ENCODE results near the gene PCP4L1. TPM values are rescaled to one million over a fixed set of nuclear protein-coding genes. Genes with fewer than 3 reads are reported as not detected.

Gene PCP4L1
- total RNA-seq, 1 experiment from 2014 or later = 0.83 TPM

- no peak overlapping the region for H3K14ac ChIP-seq (ENCODE audit: insufficient read depth, low read length)
- H2BK5ac ChIP-seq (ENCODE audit: insufficient read length, low read length) = no peak overlapping the region
- no peaks in the 10 kb centered on the region for H3K9me3 ChIP-seq (ENCODE audit: control insufficient read depth, low read depth, low read length)
- no peak overlapping the region for H3K9ac ChIP-seq (ENCODE audit: extremely low read depth, insufficient read length, low read length)
- H2AFZ ChIP-seq (ENCODE audit: low read length) = peak overlapping the region; percentile 22
- no peak overlapping the region for H3K56ac ChIP-seq (ENCODE audit: insufficient read length, low read depth, low read length)
- H3K4me2 ChIP-seq (ENCODE audit: insufficient read depth, insufficient read length, low read length) = peak overlapping the region; percentile 8
- no peak overlapping the region for H2AK5ac ChIP-seq (ENCODE audit: insufficient read length, low read length)
- H3K27me3 Mint-ChIP-seq (ENCODE audit: low read depth) = no peaks in the 10 kb centered on the region
- no peak overlapping the region for H3K18ac ChIP-seq (ENCODE audit: insufficient read length, low read depth, low read length)
- no peak overlapping the region for H2BK20ac ChIP-seq (ENCODE audit: low read depth, low read length, poor library complexity, severe bottlenecking)
- no peak overlapping the region for H4K91ac ChIP-seq (ENCODE audit: insufficient read length, low read depth, low read length)
- H3K36me3 Mint-ChIP-seq (ENCODE audit: insufficient read depth in 1 of 3, low read depth in 3 of 3) = peaks cover 15 to 20% (median 16%) of the 10 kb centered on the region in 3 experiments; a peak in 6 of 7 replicates
- TF ChIP-seq CTCF (conservative IDR thresholded peaks at IDR 0.05) = no peak
- H3K4me1 Mint-ChIP-seq = peaks cover 23 to 39% of the 10 kb centered on the region in 2 experiments
- no peak overlapping the region for H3K4ac ChIP-seq (ENCODE audit: low read depth, low read length)
- no peaks in the 10 kb centered on the region for H3K27me3 ChIP-seq (ENCODE audit: insufficient read depth, low read length)
- H4K5ac ChIP-seq (ENCODE audit: insufficient read length, low read depth, low read length) = no peak overlapping the region
- H3K4me3 Mint-ChIP-seq = peak overlapping the region; percentile 18 to 100; a peak in 4 of 5 replicates
- WGBS (ENCODE audit: extremely low coverage, insufficient read length, low lambda C conversion rate) = no CpG with 5 or more reads among the region's 7 CpGs
- no peak overlapping the region for H4K8ac ChIP-seq (replicated peaks; ENCODE audit: insufficient read length, low read depth, low read length)
- no peak overlapping the region for H3T11ph ChIP-seq (ENCODE audit: low read length)
- H3K23ac ChIP-seq (ENCODE audit: insufficient read length, low read depth, low read length) = no peak overlapping the region
- H3K79me1 ChIP-seq (ENCODE audit: insufficient read depth, low read depth, low read length, poor library complexity, severe bottlenecking) = no peaks in the 10 kb centered on the region
- H3K27ac ChIP-seq (ENCODE audit: insufficient read length, low read depth, low read length) = no peak overlapping the region
- no peaks in the 10 kb centered on the region for H4K20me1 ChIP-seq (ENCODE audit: control insufficient read depth, insufficient read depth, insufficient read length)
- H3K27ac Mint-ChIP-seq = peak overlapping the region; percentile 45 to 65 (median 62); a peak in 2 of 7 replicates
- no peaks in the 10 kb centered on the region for H3K79me2 ChIP-seq (ENCODE audit: insufficient read depth, low read length)
- peaks cover 8% of the 10 kb centered on the region; the same call in 1 of the 2 replicates for H3K4me1 ChIP-seq (ENCODE audit: insufficient read depth, low read length)
- no peak for DNase-seq
- H2BK15ac ChIP-seq (ENCODE audit: low read depth, low read length) = no peak overlapping the region
- H3K9me3 Mint-ChIP-seq = no peaks in the 10 kb centered on the region
- H2BK12ac ChIP-seq (ENCODE audit: insufficient read length, low read depth, low read length) = no peak overlapping the region
- no peak overlapping the region for H2BK120ac ChIP-seq (ENCODE audit: low read depth, low read length, poor library complexity, severe bottlenecking)
- no peaks in the 10 kb centered on the region for H3K23me2 ChIP-seq (ENCODE audit: insufficient read length, low read depth, low read length, poor library complexity, severe bottlenecking)
Observed at GRCh38 chr1:161225178-161225533, 33.4 kb upstream of the PCP4L1 start.
